GM13976 (cell line): ENCODE results near the gene GAP43.

Experiments
- DNase-seq: peaks from one replicate; pipeline ENCODE4 v3.0.0; 2012; ENCODE audit warnings: low spot score
- in situ Hi-C: fragments of 300-500 bp; cut with MboI; formaldehyde crosslinking; loops from one replicate; pipeline ENCODE4 v1.12.0; 2022; ENCODE audit warnings: low sequenced_read_pairs, mixed read lengths, inconsistent platforms; ENCODE audit not compliant: unreplicated experiment
- TF ChIP-seq, protein P1 (sequence below): IDR thresholded peaks from 2 replicates; pipeline ENCODE4 v1.5.1; 2012; ENCODE audit warnings: borderline replicate concordance, mild to moderate bottlenecking; ENCODE audit not compliant: insufficient read depth; ENCODE audit errors: extremely low read depth, missing control alignments, control extremely low read depth

GAP43 gene

DNA sequence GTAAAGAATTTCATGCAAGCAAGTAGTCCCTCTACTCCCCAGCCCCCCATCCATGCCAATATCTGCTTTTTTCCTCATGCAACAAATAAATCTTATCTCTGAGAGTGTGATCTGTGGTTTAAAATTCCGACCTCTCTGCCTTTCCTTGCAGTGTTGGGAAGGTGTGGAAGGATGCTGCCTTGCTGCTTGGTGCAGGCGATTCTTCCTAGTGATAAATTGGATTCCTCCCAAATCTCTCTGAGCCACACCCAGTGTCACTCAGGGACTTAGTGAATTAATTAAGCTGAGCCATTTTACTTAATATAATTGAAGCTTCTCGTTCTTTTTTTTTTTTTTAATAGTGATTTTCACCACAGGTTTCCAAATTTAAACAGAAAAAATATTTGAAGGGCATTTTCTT, 3.4 kb downstream of the GAP43 start:
- in situ Hi-C loops = no loop called here
- no peak for DNase-seq
- TF ChIP-seq, protein P1, sequence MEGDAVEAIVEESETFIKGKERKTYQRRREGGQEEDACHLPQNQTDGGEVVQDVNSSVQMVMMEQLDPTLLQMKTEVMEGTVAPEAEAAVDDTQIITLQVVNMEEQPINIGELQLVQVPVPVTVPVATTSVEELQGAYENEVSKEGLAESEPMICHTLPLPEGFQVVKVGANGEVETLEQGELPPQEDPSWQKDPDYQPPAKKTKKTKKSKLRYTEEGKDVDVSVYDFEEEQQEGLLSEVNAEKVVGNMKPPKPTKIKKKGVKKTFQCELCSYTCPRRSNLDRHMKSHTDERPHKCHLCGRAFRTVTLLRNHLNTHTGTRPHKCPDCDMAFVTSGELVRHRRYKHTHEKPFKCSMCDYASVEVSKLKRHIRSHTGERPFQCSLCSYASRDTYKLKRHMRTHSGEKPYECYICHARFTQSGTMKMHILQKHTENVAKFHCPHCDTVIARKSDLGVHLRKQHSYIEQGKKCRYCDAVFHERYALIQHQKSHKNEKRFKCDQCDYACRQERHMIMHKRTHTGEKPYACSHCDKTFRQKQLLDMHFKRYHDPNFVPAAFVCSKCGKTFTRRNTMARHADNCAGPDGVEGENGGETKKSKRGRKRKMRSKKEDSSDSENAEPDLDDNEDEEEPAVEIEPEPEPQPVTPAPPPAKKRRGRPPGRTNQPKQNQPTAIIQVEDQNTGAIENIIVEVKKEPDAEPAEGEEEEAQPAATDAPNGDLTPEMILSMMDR = no peak

DNA sequence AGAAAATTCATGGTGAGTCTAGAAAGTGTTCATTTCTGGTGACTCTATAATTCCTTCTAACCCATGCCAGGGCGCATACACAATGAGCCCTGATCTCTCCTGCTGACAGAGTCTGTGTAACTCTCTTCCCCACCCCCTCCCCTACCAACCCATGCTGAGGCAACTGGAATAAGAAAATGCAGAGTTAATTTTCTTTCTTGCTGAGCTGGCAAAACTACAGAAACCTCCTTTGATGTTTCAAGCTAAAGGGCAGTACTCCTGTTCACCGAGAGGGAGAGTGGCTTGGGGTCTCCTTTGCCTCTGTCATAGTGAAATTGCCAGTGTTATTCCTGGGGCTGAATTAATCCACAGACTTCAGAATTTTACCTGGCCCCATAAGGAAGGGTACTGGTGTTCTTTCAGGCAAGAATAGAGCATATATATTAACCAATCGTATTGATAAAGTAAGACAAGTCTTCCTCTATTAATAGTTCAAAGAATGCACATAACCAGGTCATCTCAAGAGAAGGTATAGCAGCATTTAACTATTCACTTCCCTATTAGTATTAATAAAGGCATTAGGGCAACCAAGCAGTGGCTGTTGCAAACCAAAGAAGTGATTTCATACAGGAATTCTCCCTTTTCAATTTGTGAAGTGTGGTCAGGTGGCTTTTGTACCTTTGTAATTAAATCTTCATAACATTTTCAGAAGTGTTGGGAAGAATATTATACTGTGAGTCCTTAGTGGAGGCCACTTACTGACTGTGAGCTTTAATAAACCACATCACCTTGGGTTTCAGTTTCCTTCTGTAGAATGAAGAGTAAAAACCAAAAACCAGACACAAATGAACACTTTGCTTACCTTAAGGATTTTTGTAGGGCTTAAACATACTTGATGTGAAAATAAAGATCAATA, 4.1 kb downstream of the GAP43 start:
- in situ Hi-C loops = no loop called here
- TF ChIP-seq, protein P1 = no peak
- DNase-seq = no peak

DNA sequence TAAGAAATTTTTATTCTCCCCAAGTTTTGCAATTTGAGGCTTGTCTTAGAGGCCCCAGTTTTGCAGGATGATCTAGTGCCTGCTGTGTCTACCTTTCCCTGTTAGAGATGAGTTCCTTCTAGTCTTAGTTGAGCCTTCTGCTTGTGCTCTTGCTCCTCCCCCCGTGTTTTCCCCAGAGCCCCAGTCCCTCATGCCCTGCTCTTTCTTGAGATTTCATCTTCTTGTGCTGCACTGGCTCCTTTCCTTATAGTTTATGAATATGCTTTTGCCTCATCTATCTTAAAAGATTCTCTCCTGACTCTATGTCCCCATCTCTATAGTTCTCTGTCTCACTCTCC, 4.7 kb downstream of the GAP43 start:
- TF ChIP-seq, protein P1 = no peak
- DNase-seq = no peak
- in situ Hi-C loops = no loop called here

DNA sequence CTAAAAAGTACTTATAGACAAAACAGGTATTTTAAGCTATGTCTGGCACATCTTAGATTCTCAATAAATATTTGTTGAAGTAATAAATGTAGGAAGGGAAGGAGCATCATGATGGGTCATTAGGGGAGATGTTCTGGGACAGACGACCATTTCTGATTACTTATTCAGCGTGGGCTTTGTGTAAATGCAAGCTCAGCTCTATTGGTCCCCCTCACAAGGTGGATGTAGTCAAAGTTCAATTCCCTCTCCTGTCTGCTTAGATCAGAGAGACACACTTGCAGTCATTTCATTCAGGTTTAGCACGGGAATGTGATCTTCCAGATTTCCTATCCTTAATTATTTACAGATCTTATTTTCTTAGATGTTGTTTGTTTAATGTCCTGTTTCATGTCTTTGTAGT, 7.5 kb downstream of the GAP43 start:
- no peak for DNase-seq
- in situ Hi-C loops = no loop called here
- TF ChIP-seq, protein P1 = no peak

DNA sequence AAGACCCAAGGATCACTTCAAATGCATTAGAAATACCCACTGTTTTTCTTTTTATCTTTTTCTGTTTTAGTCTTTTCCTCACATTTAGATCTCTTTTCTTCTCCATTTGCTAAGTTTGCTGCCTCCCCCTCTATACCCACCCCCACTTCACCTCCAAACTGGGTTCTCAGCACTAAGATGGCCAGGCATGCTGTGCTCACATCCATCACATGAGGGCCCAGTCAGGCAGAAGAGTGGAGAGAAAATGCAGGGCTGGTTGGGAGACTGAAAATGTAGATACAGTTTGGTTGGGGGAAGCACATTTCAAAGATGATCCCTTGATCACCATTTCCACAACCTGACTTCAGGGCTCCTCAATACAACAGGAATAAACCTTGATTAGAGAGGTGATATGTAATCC, 8.7 kb downstream of the GAP43 start:
- in situ Hi-C loops = no loop called here
- no peak for DNase-seq
- TF ChIP-seq, protein P1 = no peak

DNA sequence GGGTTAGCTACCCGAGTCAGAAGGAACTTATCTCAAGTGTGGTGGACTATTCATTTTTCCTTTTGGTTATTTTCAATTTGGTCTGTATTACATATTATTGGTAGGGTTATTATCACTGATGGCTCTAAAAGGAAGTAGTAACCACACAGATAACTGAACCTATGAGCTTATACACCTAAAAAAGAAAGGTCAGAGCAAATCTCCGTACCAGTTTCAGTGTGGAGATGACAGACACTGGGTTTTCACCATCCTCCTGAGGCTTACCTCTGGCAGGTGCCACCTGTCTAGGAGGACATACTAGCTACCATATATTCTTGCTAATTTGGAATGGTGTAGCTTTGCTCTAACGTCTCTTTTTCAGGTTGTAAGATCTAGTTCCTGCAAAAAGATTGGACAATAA, 10.2 kb downstream of the GAP43 start:
- in situ Hi-C loops = no loop called here
- no peak for DNase-seq
- TF ChIP-seq, protein P1 = no peak
